ENCODE data around the gene ATXN7L3. TPM values are rescaled to one million over a fixed set of nuclear protein-coding genes. Genes with fewer than 3 reads are reported as not detected.
"Not testable (repeated sequence)": the region's sequence is repeated elsewhere in the genome, so short reads cannot be mapped to it uniquely, and the experiment has no call there.

The ATXN7L3 gene, protein sequence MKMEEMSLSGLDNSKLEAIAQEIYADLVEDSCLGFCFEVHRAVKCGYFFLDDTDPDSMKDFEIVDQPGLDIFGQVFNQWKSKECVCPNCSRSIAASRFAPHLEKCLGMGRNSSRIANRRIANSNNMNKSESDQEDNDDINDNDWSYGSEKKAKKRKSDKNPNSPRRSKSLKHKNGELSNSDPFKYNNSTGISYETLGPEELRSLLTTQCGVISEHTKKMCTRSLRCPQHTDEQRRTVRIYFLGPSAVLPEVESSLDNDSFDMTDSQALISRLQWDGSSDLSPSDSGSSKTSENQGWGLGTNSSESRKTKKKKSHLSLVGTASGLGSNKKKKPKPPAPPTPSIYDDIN
- total RNA-seq, result 10 to 100 TPM; 20.3 to 26.8 (median 22.1) TPM
- long read RNA-seq, result 0 reads

DNA sequence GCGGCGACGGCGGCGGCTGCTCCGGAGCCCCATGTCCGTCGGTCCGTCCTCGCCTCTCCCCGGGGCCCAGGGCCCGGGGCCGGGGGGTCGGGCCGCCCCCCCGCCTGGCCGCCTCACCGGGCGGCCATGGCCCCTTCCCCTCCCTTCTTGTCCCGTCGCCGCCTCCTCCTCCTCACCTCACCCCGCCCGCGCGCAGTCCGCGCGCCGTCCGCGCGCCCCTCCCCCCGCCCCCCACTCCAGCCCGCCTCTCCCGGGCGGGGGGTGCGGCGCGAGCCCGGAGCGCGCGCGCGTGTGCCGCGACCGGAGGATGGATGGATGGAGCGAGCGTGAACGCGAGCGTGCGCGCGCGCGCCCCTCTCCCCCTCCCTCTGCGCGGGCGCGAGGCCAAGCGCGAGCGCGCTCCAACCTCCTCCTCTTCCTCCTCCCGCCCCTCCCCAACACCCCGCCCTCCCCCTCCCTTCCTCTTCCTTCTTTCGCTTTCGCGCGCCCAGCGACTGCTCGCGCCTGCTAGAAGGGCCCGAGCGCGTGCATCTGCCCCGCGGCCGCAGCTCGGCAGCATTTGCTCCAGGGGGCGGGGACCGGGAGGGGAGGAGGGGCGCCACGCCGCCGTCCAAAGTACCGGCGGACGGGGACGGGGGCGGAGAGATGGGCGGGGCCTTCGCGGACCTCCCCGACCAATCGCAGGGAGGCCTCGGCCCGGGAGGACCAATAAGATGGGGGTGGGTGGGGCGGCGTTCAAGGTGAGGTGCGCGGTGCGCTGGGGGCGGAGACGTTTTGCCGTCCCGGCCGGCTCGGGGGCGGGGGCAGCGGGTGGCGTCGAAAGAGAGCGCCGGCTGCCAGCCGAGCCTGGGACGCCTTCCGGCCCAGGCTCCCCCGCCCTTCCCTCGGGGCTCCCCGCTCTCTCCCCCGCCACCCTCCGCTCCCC is at the start of gene ATXN7L3:
TSS of gene ATXN7L3 (minus strand) at position 332 of the 925 bp plus-strand sequence. CDS start 1,814 bp downstream, outside the sequence.
- intact Hi-C loops (cut with DNase I), result loop anchor here in 1 of 2 donors (10.0 kb wide), 1 partner anchor 65 kb away; no protein-coding TSS in a partner anchor
- H3K4me1 ChIP-seq, result peaks cover 0 to 3% (median 0%) of the 10 kb centered on the region in 4 donors
- TF ChIP-seq, protein P1, sequence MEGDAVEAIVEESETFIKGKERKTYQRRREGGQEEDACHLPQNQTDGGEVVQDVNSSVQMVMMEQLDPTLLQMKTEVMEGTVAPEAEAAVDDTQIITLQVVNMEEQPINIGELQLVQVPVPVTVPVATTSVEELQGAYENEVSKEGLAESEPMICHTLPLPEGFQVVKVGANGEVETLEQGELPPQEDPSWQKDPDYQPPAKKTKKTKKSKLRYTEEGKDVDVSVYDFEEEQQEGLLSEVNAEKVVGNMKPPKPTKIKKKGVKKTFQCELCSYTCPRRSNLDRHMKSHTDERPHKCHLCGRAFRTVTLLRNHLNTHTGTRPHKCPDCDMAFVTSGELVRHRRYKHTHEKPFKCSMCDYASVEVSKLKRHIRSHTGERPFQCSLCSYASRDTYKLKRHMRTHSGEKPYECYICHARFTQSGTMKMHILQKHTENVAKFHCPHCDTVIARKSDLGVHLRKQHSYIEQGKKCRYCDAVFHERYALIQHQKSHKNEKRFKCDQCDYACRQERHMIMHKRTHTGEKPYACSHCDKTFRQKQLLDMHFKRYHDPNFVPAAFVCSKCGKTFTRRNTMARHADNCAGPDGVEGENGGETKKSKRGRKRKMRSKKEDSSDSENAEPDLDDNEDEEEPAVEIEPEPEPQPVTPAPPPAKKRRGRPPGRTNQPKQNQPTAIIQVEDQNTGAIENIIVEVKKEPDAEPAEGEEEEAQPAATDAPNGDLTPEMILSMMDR (IDR thresholded peaks at IDR 0.05), result no peak
- TF ChIP-seq POLR2A (IDR thresholded peaks at IDR 0.05), result peak; percentile 39
- DNase-seq (peak; percentile 99), ATAC-seq (peak; percentile 90 to 95 (median 93))
- peak within 1 kb of the TSS; percentile 79 to 96 (median 83) for H3K4me3 ChIP-seq
- WGBS (ENCODE audit: insufficient coverage, low coverage, low lambda C conversion rate, missing lambda C conversion rate), result 0% methylated on average over 9 of the region's 126 CpGs
- peaks cover 0 to 23% (median 6%) of the 10 kb centered on the region in 4 donors for H3K36me3 ChIP-seq
- H3K27ac ChIP-seq, result peak within 1 kb of the TSS; percentile 90 to 96 (median 92)
- no peaks in the 10 kb centered on the region for H3K27me3 ChIP-seq
- no peaks in the 10 kb centered on the region for H3K9me3 ChIP-seq

DNA sequence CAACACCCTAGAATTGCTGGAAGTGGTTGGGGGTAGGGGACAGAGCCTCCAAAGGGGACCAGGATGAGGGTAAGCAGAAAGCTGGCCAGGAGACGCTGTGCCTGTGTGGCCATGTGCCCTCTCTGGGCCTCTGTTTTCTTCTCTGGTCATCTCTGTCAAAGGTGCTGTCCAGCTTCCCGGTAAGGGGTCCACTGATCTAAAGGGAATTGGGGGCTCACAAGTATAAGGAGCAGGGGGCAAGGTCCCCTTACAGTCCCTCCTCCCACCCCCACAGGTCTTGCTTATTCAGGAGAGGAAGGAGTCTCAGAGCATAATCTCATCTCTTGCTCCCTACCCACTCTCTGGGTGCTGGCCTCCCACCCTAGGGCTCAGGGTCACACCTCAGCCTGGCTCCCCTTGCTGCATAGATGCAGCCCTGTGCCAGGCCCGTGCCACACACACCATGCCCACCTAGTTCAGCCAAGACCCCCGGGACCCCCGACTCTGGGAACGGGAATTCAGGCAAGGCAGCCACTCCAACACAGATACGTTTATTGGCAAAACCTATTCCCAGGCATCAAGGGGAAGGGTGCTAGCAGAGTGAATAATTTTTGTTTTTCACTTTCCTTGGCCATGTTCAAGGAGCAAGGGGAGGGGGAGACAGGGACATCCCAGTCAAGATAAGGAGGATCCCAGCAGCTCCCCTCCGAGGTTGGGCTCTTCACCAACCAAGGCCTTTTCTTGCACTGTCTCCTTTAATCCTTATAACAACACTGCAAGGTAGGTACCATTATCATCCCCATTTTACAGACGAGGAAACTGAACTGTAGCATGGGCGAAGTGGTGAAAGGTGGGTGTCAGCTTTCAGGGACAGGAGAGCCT is 48.4 kb upstream of the ATXN7L3 start:
- no peak for TF ChIP-seq POLR2A (IDR thresholded peaks at IDR 0.05)
- TF ChIP-seq, protein P1 (IDR thresholded peaks at IDR 0.05), result no peak
- intact Hi-C loops (cut with DNase I), result no loop called here
- ATAC-seq, result no peak
- WGBS (ENCODE audit: insufficient coverage, low coverage, low lambda C conversion rate, missing lambda C conversion rate), result 67% methylated on average over 8 of the region's 10 CpGs
- Histone ChIP-seq H3K4me1 (peaks cover 0 to 19% (median 8%) of the 10 kb centered on the region in 4 donors), H3K36me3 (no peaks in the 10 kb centered on the region), H3K9me3 (no peaks in the 10 kb centered on the region), H3K27me3 (no peaks in the 10 kb centered on the region), H3K27ac (no peak overlapping the region), H3K4me3 (no peak overlapping the region)
- DNase-seq, result no peak

DNA sequence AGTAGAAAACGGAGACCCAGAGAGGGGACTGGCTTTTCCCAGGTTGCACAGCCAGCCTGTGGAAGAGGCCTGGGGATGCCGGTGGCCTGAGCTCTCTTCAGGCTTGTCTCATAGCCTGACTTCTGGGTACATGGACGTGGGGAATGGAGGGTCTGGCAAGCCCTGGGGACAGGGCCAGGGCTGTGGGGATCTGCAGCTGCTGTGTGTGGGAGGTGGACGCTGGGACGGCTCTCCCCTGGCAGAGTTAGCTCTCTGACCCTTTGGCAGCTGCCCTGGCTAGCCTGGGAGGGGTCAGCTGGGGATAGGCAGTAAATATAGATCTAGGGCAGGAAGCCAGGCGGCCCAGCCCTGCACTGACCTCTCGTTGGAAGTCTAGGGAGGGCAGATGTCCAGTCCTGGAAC is 47.8 kb upstream of the ATXN7L3 start:
- TF ChIP-seq POLR2A (IDR thresholded peaks at IDR 0.05), result no peak
- TF ChIP-seq, protein P1 (IDR thresholded peaks at IDR 0.05), result no peak
- DNase-seq, result peak; percentile 82 to 92 (median 91)
- Histone ChIP-seq H3K27ac (peak overlapping the region in 2 of 3 donors; percentile 28 to 53), H3K9me3 (no peaks in the 10 kb centered on the region), H3K27me3 (no peaks in the 10 kb centered on the region), H3K4me1 (peaks cover 0 to 19% (median 8%) of the 10 kb centered on the region in 4 donors), H3K36me3 (no peaks in the 10 kb centered on the region), H3K4me3 (no peak overlapping the region)
- peak; percentile 92 to 94 (median 94) for ATAC-seq
- intact Hi-C loops (cut with DNase I), result no loop called here
- 30% methylated on average over 2 of the region's 7 CpGs for WGBS (ENCODE audit: insufficient coverage, low coverage, low lambda C conversion rate, missing lambda C conversion rate)

DNA sequence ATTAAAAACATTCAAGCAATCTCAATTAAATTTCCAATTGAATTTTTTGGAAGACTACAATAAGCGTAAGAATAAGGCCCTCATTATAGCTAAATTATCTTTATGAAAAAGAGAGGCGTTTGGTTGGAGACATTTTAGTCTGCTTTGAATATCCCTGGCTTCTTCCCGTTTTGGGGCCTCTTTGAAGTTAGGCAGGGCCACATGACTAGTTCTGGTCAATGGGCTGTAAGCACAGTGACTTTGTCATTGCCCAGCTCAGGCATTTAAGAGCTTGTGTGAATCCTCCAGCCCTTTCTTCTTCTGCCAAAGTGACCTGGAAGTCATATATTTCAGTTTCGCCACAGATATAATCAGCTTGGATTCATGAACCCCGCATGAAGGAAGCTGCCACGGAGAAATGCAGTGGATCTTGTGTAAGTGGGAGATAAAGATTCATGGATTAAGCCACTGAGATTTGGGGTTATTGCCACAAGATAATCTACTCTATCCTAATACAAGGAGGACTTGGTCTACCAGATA is 41.5 kb upstream of the ATXN7L3 start:
- 68% methylated on average over 6 of the region's 6 CpGs for WGBS (ENCODE audit: insufficient coverage, low coverage, low lambda C conversion rate, missing lambda C conversion rate)
- TF ChIP-seq POLR2A (IDR thresholded peaks at IDR 0.05), result no peak
- TF ChIP-seq, protein P1 (IDR thresholded peaks at IDR 0.05), result no peak
- intact Hi-C loops (cut with DNase I), result no loop called here
- DNase-seq (no peak), ATAC-seq (no peak)
- Histone ChIP-seq H3K4me1 (no peaks in the 10 kb centered on the region), H3K36me3 (no peaks in the 10 kb centered on the region), H3K4me3 (no peak overlapping the region), H3K9me3 (no peaks in the 10 kb centered on the region), H3K27me3 (no peaks in the 10 kb centered on the region), H3K27ac (no peak overlapping the region)

DNA sequence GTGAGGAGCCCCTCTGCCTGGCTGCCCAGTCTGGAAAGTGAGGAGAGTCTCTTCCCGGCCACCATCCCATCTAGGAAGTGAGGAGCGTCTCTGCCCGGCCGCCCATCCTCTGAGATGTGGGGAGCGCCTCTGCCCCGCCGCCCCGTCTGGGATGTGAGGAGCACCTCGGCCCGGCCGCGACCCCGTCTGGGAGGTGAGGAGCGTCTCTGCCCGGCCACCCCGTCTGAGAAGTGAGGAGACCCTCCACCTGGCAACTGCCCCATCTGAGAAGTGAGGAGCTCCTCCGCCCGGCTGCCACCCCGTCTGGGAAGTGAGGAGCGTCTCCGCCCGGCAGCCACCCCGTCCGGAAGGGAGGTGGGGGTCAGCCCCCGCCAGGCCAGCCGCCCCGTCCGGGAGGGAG is 38.2 kb upstream of the ATXN7L3 start:
- intact Hi-C loops (cut with DNase I); H3K4me1 ChIP-seq; H3K27ac ChIP-seq; H3K4me3 ChIP-seq; ATAC-seq; H3K9me3 ChIP-seq; DNase-seq; H3K27me3 ChIP-seq; H3K36me3 ChIP-seq: not testable (repeated sequence)
- WGBS (ENCODE audit: insufficient coverage, low coverage, low lambda C conversion rate, missing lambda C conversion rate), result 100% methylated on average over 4 of the region's 28 CpGs

All from right lobe of liver (tissue), 6 donors.